B cell (primary cell): ENCODE measurements around the gene TGFBR3L. TPM values are rescaled to one million over a fixed set of nuclear protein-coding genes. Genes with fewer than 3 reads are reported as not detected.
"Not testable (repeated sequence)": the region's sequence is repeated elsewhere in the genome, so short reads cannot be mapped to it uniquely, and the experiment has no call there.

ENCODE experiments used
- ATAC-seq: fragments of 200-7000 bp; cut with Tn5 transposase; one replicate; pipeline ENCODE4 v1.10.0; 2021; ENCODE audit warnings: low read depth, mild to moderate bottlenecking, moderate number of reproducible peaks, moderate library complexity
- CTCF ChIA-PET: fragments of 350-600 bp; sonication (Branson Sonifier 250); formaldehyde crosslinking; loops from one replicate; lab custom pipeline; 2021; ENCODE audit warnings: antibody characterized with exemption, inconsistent platforms; lab: Charles Lee
- POLR2A ChIA-PET: fragments of 350-600 bp; sonication (Branson Sonifier 250); formaldehyde crosslinking; loops from one replicate; lab custom pipeline; 2021; ENCODE audit warnings: antibody characterized with exemption; lab: Charles Lee
- DNase-seq: peaks from one replicate; pipeline ENCODE4 v3.0.0; 2013
- H2AFZ ChIP-seq: 2 replicates; pipeline ENCODE4 v1.6.1; 2012; ENCODE audit warnings: mild to moderate bottlenecking, low read depth, low read length; ENCODE audit not compliant: insufficient read depth, poor library complexity, severe bottlenecking
- H3K27ac ChIP-seq, 2 donors: 1 replicate in 1 of 2; 2 replicates in 1 of 2; pipeline ENCODE4 v1.5.1; 2012 to 2013; ENCODE audit warnings: low read length in 2 of 2, mild to moderate bottlenecking in 2 of 2, moderate library complexity in 1 of 2
- H3K27me3 ChIP-seq, 4 experiments: fragments of 200-600 bp in 1 of 4; sonication (generic) in 1 of 4; replicated peaks in 1 of 4; 1 replicate in 2 of 4; 2 replicates in 2 of 4; pipeline versions ENCODE4 v1.6.1 to v1.7.0; 2013 to 2016; ENCODE audit warnings: low read length in 3 of 4, mild to moderate bottlenecking in 2 of 4, mixed read lengths in 1 of 4, moderate library complexity in 1 of 4; ENCODE audit not compliant: insufficient read depth in 4 of 4, control insufficient read depth in 3 of 4; ENCODE audit errors: control extremely low read depth in 1 of 4
- H3K36me3 ChIP-seq, 2 experiments: replicated peaks in 1 of 2; 1 replicate in 1 of 2; 2 replicates in 1 of 2; pipeline versions ENCODE4 v1.6.1 to v1.7.1; 2013; ENCODE audit warnings: low read length in 1 of 2; ENCODE audit not compliant: insufficient read depth in 2 of 2, control insufficient read depth in 1 of 2; ENCODE audit errors: control extremely low read depth in 1 of 2, extremely low read depth in 1 of 2
- H3K4me1 ChIP-seq, 2 donors: fragments of 200-600 bp in 1 of 2; sonication (generic) in 1 of 2; 1 replicate in 1 of 2; 2 replicates in 1 of 2; pipeline versions ENCODE4 v1.5.1 to v1.6.1; 2013 to 2017; ENCODE audit warnings: low read length in 2 of 2; ENCODE audit not compliant: control insufficient read depth in 2 of 2, insufficient read depth in 2 of 2
- H3K4me2 ChIP-seq: replicated peaks from 2 replicates; pipeline ENCODE3; 2012; ENCODE audit warnings: mild to moderate bottlenecking, low read depth, low read length; ENCODE audit not compliant: poor library complexity, severe bottlenecking
- H3K4me3 ChIP-seq, 5 experiments: fragments of 200-600 bp in 1 of 5; sonication (generic) in 1 of 5; 1 replicate in 3 of 5; 2 replicates in 2 of 5; pipeline versions ENCODE4 v1.5.1 to v1.7.0; 2011 to 2016; ENCODE audit warnings: low read length in 4 of 5, mild to moderate bottlenecking in 4 of 5, low read depth in 2 of 5, control low read depth in 1 of 5, moderate library complexity in 1 of 5; ENCODE audit not compliant: insufficient read depth in 1 of 5; ENCODE audit errors: control extremely low read depth in 1 of 5, extremely low read depth in 1 of 5
- H3K79me2 ChIP-seq: fragments of 200-600 bp; sonication (generic); one replicate; pipeline ENCODE4 v1.6.0; 2016; ENCODE audit warnings: low read length; ENCODE audit not compliant: control insufficient read depth, insufficient read depth
- H3K9ac ChIP-seq: fragments of 200-600 bp; sonication (generic); 2 replicates; pipeline ENCODE4 v1.6.1; 2017; ENCODE audit warnings: mild to moderate bottlenecking, low read length, moderate library complexity
- H3K9me3 ChIP-seq, 3 donors: one replicate each; pipeline versions ENCODE4 v1.6.1 to v1.7.1; 2013; ENCODE audit warnings: low read length in 2 of 3; ENCODE audit not compliant: control insufficient read depth in 2 of 3, insufficient read depth in 1 of 3; ENCODE audit errors: control extremely low read depth in 1 of 3
- H4K20me1 ChIP-seq: 2 replicates; pipeline ENCODE4 v1.6.0; 2012; ENCODE audit warnings: mild to moderate bottlenecking, low read length; ENCODE audit not compliant: insufficient read depth, control insufficient read depth, poor library complexity, severe bottlenecking
- H3K27ac Mint-ChIP-seq: one replicate; pipeline ENCODE4 v1.8.0; 2021; ENCODE audit warnings: mixed read lengths
- H3K27me3 Mint-ChIP-seq: one replicate; pipeline ENCODE4 v1.8.0; 2021; ENCODE audit warnings: mixed read lengths
- H3K4me1 Mint-ChIP-seq: one replicate; pipeline ENCODE4 v1.8.0; 2021; ENCODE audit warnings: mixed read lengths
- H3K4me3 Mint-ChIP-seq: one replicate; pipeline ENCODE4 v1.8.0; 2021; ENCODE audit warnings: mixed read lengths
- H3K9me3 Mint-ChIP-seq: one replicate; pipeline ENCODE4 v1.8.0; 2022; ENCODE audit warnings: mixed read lengths; ENCODE audit not compliant: insufficient read depth
- EZH2 ChIP-seq: IDR thresholded peaks from 2 replicates; pipeline ENCODE4 v1.6.1; 2012; ENCODE audit warnings: borderline replicate concordance, low read depth, mild to moderate bottlenecking, moderate library complexity, low read length; ENCODE audit not compliant: insufficient read depth, poor library complexity, severe bottlenecking
- WGBS: methylation state at CpG from one replicate; pipeline ENCODE4 v1.1.5; 2013; ENCODE audit warnings: missing lambda C conversion rate; ENCODE audit not compliant: insufficient coverage; 5-methylcytosine and 5-hydroxymethylcytosine counted together
- intact Hi-C: fragments of 100-400 bp; cut with micrococcal nuclease; formaldehyde crosslinking; loops from one replicate; pipeline ENCODE4 v1.10.0; 2022
- polyA plus RNA-seq: library from polyadenylated mRNA; depleted of rRNA; stranded (reverse); fragments of >200 nt; gene quantifications from 2 replicates; pipeline ENCODE4 v1.2.3, GENCODE V29; 2012
- total RNA-seq, 2 donors: library from RNA; stranded (reverse); fragments of 120-200 nt in 1 of 2; gene quantifications; 1 replicate in 1 of 2; 2 replicates in 1 of 2; pipeline versions ENCODE4 v1.2.3 to v1.2.4, GENCODE V29; 2013 to 2022
- TF ChIP-seq, protein P1 (sequence below): fragments of 200-600 bp; IDR thresholded peaks from one replicate; pipeline ENCODE4 v1.8.0; 2022; ENCODE audit warnings: antibody characterized with exemption, mild to moderate bottlenecking

The TGFBR3L gene
- total and polyA plus RNA-seq, 2 donors (not counting 1 experiment from before 2014, with no cell fraction given), result 0.21 to 0.22 TPM

DNA sequence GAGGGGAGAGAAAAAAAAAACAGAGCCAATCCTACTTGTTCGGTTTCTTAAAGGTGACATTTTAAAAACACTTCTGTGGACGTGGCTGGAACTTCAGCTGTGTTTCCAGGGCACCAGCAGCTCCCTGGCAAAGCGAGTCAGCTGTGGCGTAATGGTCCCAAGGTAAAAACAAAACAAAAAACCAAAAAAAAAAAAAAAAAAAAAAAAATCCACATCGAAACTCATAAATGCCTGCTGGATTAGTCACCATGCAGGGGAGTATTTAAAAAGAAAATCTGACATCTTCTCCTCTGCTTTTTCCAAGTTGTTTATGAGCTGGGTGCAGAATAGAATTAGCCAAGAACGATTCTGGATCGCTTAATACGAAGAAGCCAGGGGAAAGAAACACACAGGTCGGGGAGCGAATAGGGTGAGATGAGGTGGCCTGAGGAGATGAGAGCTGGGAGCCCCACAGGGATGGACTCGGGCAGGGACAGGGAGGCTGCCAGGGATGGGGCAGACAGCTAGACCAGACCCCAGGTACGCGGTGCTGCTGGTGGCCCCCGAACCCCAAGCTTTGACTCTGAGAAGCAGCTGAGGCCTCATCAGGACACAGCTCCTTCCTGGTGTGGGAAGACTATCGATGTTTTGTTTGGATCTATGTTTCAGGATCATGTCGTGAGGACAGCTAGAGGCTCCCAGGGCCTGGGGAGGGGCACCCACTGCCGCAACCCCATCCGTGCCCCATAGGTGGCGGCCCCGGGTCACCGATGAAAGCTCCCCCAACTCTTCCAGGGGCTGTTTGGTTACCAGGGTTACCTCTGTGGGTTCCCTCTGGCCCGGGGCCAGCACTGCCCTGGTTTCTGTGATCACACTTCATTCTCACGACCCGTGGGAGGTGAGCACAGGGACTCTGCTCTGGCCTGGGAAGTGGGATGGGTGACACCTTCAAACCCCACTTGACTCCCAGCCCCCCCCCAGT lies 14.4 kb downstream of the TGFBR3L start:
- WGBS, result 77% methylated on average over 18 of the region's 24 CpGs
- ATAC-seq, result peak; percentile 48
- Mint-ChIP-seq H3K4me1 (peaks cover 10% of the 10 kb centered on the region), H3K4me3 (no peak overlapping the region), H3K9me3 (no peaks in the 10 kb centered on the region), H3K27ac (no peak overlapping the region), H3K27me3 (no peaks in the 10 kb centered on the region)
- Histone ChIP-seq H3K36me3 (peaks cover 2 to 35% of the 10 kb centered on the region in 2 experiments), H4K20me1 (peaks cover 18% of the 10 kb centered on the region), H2AFZ (no peak overlapping the region), H3K27ac (no peak overlapping the region), H3K9ac (no peak overlapping the region), H3K9me3 (no peaks in the 10 kb centered on the region), H3K4me1 (peaks cover 10 to 12% of the 10 kb centered on the region in 2 donors), H3K27me3 (no peaks in the 10 kb centered on the region), H3K4me3 (no peak overlapping the region), H3K4me2 (no peak overlapping the region), H3K79me2 (peaks cover 2% of the 10 kb centered on the region)
- ChIA-PET POLR2A (interaction anchor here (1.7 to 2.2 kb wide), 2 partner anchors 9 to 15 kb away, joined by 7 to 16 read pairs; partner anchors contain the start of genes SNAPC2 and TIMM44), CTCF (interaction anchor here (0.9 to 2.9 kb wide), 9 partner anchors 8 to 273 kb away, joined by 3 to 18 read pairs (median 4); partner anchors contain the start of genes ELAVL1, SNAPC2 and TIMM44)
- DNase-seq, result peak; percentile 81
- TF ChIP-seq, protein P1, sequence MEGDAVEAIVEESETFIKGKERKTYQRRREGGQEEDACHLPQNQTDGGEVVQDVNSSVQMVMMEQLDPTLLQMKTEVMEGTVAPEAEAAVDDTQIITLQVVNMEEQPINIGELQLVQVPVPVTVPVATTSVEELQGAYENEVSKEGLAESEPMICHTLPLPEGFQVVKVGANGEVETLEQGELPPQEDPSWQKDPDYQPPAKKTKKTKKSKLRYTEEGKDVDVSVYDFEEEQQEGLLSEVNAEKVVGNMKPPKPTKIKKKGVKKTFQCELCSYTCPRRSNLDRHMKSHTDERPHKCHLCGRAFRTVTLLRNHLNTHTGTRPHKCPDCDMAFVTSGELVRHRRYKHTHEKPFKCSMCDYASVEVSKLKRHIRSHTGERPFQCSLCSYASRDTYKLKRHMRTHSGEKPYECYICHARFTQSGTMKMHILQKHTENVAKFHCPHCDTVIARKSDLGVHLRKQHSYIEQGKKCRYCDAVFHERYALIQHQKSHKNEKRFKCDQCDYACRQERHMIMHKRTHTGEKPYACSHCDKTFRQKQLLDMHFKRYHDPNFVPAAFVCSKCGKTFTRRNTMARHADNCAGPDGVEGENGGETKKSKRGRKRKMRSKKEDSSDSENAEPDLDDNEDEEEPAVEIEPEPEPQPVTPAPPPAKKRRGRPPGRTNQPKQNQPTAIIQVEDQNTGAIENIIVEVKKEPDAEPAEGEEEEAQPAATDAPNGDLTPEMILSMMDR, result peak; percentile 69
- TF ChIP-seq EZH2, result no peak
- intact Hi-C loops, result no loop called here

DNA sequence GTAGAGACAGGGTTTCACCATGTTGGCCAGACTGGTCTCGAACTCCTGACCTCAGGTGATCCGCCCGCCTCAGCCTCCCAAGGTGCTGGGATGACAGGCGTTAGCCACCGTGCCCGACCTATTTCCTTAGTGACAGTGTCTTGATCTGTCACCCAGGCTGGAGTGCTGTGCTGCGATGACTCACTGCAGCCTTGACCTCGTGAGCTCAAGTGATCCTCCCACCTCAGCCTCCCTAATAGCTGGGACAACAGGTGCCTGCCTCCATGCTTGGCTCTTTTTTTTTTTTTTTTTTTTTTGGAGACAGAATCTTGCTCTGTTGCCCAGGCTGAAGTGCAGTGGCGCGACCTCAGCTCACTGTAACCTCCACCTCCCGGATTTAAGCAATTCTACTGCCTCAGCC lies 15.4 kb downstream of the TGFBR3L start:
- intact Hi-C loops, DNase-seq: not testable (repeated sequence)
- CTCF ChIA-PET, result interaction anchor here (0.6 to 2.9 kb wide), 4 partner anchors 14 to 708 kb away, joined by 3 to 18 read pairs (median 4); partner anchors contain the start of gene TIMM44

More for the DNA sequence above, 15.4 kb downstream of the TGFBR3L start:
- not testable (repeated sequence) for H3K27me3 ChIP-seq, H3K79me2 ChIP-seq, H3K27ac Mint-ChIP-seq, H3K4me1 Mint-ChIP-seq, H3K4me3 Mint-ChIP-seq, ATAC-seq, H3K4me3 ChIP-seq, H3K27me3 Mint-ChIP-seq, H2AFZ ChIP-seq, H3K9me3 ChIP-seq, H3K9me3 Mint-ChIP-seq, H3K27ac ChIP-seq, H3K4me1 ChIP-seq, H3K4me2 ChIP-seq, H3K9ac ChIP-seq
- POLR2A ChIA-PET, result interaction anchor here (0.6 to 2.2 kb wide), 4 partner anchors 10 to 19 kb away, joined by 4 to 16 read pairs (median 9); partner anchors contain the start of genes SNAPC2 and TIMM44
- H4K20me1 ChIP-seq, result peaks cover 15% of the 10 kb centered on the region
- 82% methylated on average over 7 of the region's 11 CpGs for WGBS
- peaks cover 2 to 40% of the 10 kb centered on the region in 2 experiments for H3K36me3 ChIP-seq
